ENCODE results near the gene TNRC6C.

GRCh38 chr17:77957235-77957856 lies 1.2 kb upstream of the TNRC6C start:
- TF ChIP-seq TCF4 (CRISPR knock-in tag; IDR thresholded peaks at IDR 0.05; ENCODE audit: borderline replicate concordance), result no peak
- TF ChIP-seq RARB (CRISPR knock-in tag; IDR thresholded peaks at IDR 0.05), result no peak
- no peak for TF ChIP-seq PPARA (CRISPR knock-in tag; IDR thresholded peaks at IDR 0.05; ENCODE audit: borderline replicate concordance)

All from SK-N-SH treated with all-trans-retinoic acid at 6 μM for 48 hours (cell line).